WTC11 (cell line): Measurements from ENCODE around the gene HRNR. TPM values are rescaled to one million over a fixed set of nuclear protein-coding genes. Genes with fewer than 3 reads are reported as not detected.

Experiments used
- ATAC-seq: fragments of 200-7000 bp; cut with Tn5 transposase; 2 replicates; pipeline ENCODE4 v1.10.0; 2021; ENCODE audit warnings: mild to moderate bottlenecking, moderate library complexity
- CTCF ChIA-PET: fragments of 300-600 bp; sonication (Branson Sonifier 250); formaldehyde crosslinking; loops from one replicate; lab custom pipeline; 2021; ENCODE audit warnings: antibody characterized with exemption; lab: Charles Lee
- POLR2A ChIA-PET: fragments of 350-600 bp; sonication (Branson Sonifier 250); formaldehyde crosslinking; loops from one replicate; lab custom pipeline; 2021; ENCODE audit warnings: antibody characterized with exemption; lab: Charles Lee
- DNase-seq: peaks from one replicate; pipeline ENCODE4 v3.0.0; 2021; ENCODE audit warnings: low spot score
- H3K27ac Mint-ChIP-seq: 2 replicates; pipeline ENCODE4 v1.8.0; 2021; ENCODE audit warnings: mixed read lengths
- H3K27me3 Mint-ChIP-seq: 2 replicates; pipeline ENCODE4 v1.8.0; 2021; ENCODE audit warnings: low read depth, mild to moderate bottlenecking, moderate library complexity, mixed read lengths
- H3K36me3 Mint-ChIP-seq: 2 replicates; pipeline ENCODE4 v1.8.0; 2021; ENCODE audit warnings: mixed read lengths
- H3K4me1 Mint-ChIP-seq: 2 replicates; pipeline ENCODE4 v1.8.0; 2022; ENCODE audit warnings: mixed read lengths
- H3K4me3 Mint-ChIP-seq: 2 replicates; pipeline ENCODE4 v1.8.0; 2021; ENCODE audit warnings: mild to moderate bottlenecking, moderate library complexity, mixed read lengths
- H3K9me3 Mint-ChIP-seq: 2 replicates; pipeline ENCODE4 v1.8.0; 2021; ENCODE audit warnings: mixed read lengths
- ATF1 ChIP-seq: sonication (generic); formaldehyde crosslinking; IDR thresholded peaks from 2 replicates; pipeline ENCODE4 v1.8.1; 2023; ENCODE audit warnings: mild to moderate bottlenecking, moderate library complexity, missing genetic modification reagents
- CREM ChIP-seq: sonication (generic); formaldehyde crosslinking; IDR thresholded peaks from 2 replicates; pipeline ENCODE4 v1.8.1; 2022; ENCODE audit warnings: mild to moderate bottlenecking, missing genetic modification reagents, moderate library complexity
- EMX1 ChIP-seq: fragments of 250-450 bp; sonication (Bioruptor Pico); IDR thresholded peaks from 2 replicates; pipeline ENCODE4 v1.8.0; 2021; ENCODE audit warnings: mild to moderate bottlenecking
- ETV6 ChIP-seq: sonication (generic); formaldehyde crosslinking; IDR thresholded peaks from 2 replicates; pipeline ENCODE4 v1.8.1; 2022; ENCODE audit warnings: mild to moderate bottlenecking, missing genetic modification reagents
- HMGA2 ChIP-seq: fragments of 250-450 bp; sonication (Bioruptor Pico); IDR thresholded peaks from 2 replicates; pipeline ENCODE4 v1.4.0; 2021; ENCODE audit warnings: mild to moderate bottlenecking, moderate library complexity
- HMGXB4 ChIP-seq: sonication (generic); formaldehyde crosslinking; IDR thresholded peaks from 2 replicates; pipeline ENCODE4 v1.8.1; 2023; ENCODE audit warnings: mild to moderate bottlenecking, moderate library complexity, missing genetic modification reagents
- MLX ChIP-seq: sonication (generic); formaldehyde crosslinking; IDR thresholded peaks from 2 replicates; pipeline ENCODE4 v1.8.1; 2023; ENCODE audit warnings: mild to moderate bottlenecking, missing genetic modification reagents, moderate library complexity
- NFATC4 ChIP-seq: fragments of 250-450 bp; sonication (Bioruptor Pico); IDR thresholded peaks from 2 replicates; pipeline ENCODE4 v1.9.0; 2021; ENCODE audit warnings: mild to moderate bottlenecking
- NFE2L1 ChIP-seq: sonication (generic); formaldehyde crosslinking; IDR thresholded peaks from 2 replicates; pipeline ENCODE4 v1.8.1; 2023; ENCODE audit warnings: missing genetic modification reagents
- NR1H2 ChIP-seq: sonication (generic); formaldehyde crosslinking; IDR thresholded peaks from 2 replicates; pipeline ENCODE4 v1.9.0; 2021; ENCODE audit warnings: mild to moderate bottlenecking, moderate library complexity, missing genetic modification reagents
- OVOL2 ChIP-seq: fragments of 250-450 bp; sonication (Bioruptor Pico); IDR thresholded peaks from 2 replicates; pipeline ENCODE4 v1.9.0; 2021; ENCODE audit warnings: mild to moderate bottlenecking, borderline replicate concordance
- RELA ChIP-seq: sonication (generic); formaldehyde crosslinking; IDR thresholded peaks from 2 replicates; pipeline ENCODE4 v1.8.1; 2022; ENCODE audit warnings: missing genetic modification reagents, mild to moderate bottlenecking, borderline replicate concordance
- TCF7 ChIP-seq: sonication (generic); formaldehyde crosslinking; IDR thresholded peaks from 2 replicates; pipeline ENCODE4 v1.8.0; 2022; ENCODE audit warnings: mild to moderate bottlenecking, low read depth, missing genetic modification reagents, moderate library complexity
- TP53 ChIP-seq: sonication (generic); formaldehyde crosslinking; IDR thresholded peaks from 2 replicates; pipeline ENCODE4 v1.8.1; 2023; ENCODE audit warnings: mild to moderate bottlenecking, missing genetic modification reagents
- ZNF121 ChIP-seq: sonication (generic); formaldehyde crosslinking; IDR thresholded peaks from 2 replicates; pipeline ENCODE4 v1.8.0; 2023; ENCODE audit warnings: missing genetic modification reagents
- ZNF317 ChIP-seq: sonication (generic); formaldehyde crosslinking; IDR thresholded peaks from 2 replicates; pipeline ENCODE4 v1.8.1; 2023; ENCODE audit warnings: low read depth, mild to moderate bottlenecking, moderate library complexity, missing genetic modification reagents, borderline replicate concordance
- total RNA-seq: library from RNA; stranded (reverse); gene quantifications from 3 replicates; pipeline ENCODE4 v1.2.3, GENCODE V29; 2021
- TF ChIP-seq, protein P1 (sequence below): sonication (generic); formaldehyde crosslinking; IDR thresholded peaks from 2 replicates; pipeline ENCODE4 v1.8.0; 2022; ENCODE audit warnings: missing genetic modification reagents
- TF ChIP-seq, protein P2 (sequence below): sonication (generic); formaldehyde crosslinking; IDR thresholded peaks from 2 replicates; pipeline ENCODE4 v1.8.1; 2022; ENCODE audit warnings: mild to moderate bottlenecking, moderate library complexity, missing genetic modification reagents
- TF ChIP-seq, protein P3 (sequence below): sonication (generic); formaldehyde crosslinking; IDR thresholded peaks from 2 replicates; pipeline ENCODE4 v1.8.1; 2023; ENCODE audit warnings: mild to moderate bottlenecking, missing genetic modification reagents, borderline replicate concordance
- TF ChIP-seq, protein P4 (sequence below): sonication (generic); formaldehyde crosslinking; IDR thresholded peaks from 2 replicates; pipeline ENCODE4 v1.8.1; 2023; ENCODE audit warnings: mild to moderate bottlenecking, missing genetic modification reagents, moderate library complexity
- TF ChIP-seq, protein P5 (sequence below): sonication (generic); formaldehyde crosslinking; IDR thresholded peaks from 2 replicates; pipeline ENCODE4 v1.8.0; 2022; ENCODE audit warnings: mild to moderate bottlenecking, missing genetic modification reagents
- TF ChIP-seq, protein P6 (sequence below): fragments of 250-450 bp; sonication (Bioruptor Pico); IDR thresholded peaks from 2 replicates; pipeline ENCODE4 v1.9.0; 2021; ENCODE audit warnings: mild to moderate bottlenecking

The HRNR gene
- total RNA-seq, 1 experiment from 2014 or later = not detected

GRCh38 chr1:152198982-152199381 is 25.0 kb downstream of the HRNR start (continued):
- TF ChIP-seq, protein P1, sequence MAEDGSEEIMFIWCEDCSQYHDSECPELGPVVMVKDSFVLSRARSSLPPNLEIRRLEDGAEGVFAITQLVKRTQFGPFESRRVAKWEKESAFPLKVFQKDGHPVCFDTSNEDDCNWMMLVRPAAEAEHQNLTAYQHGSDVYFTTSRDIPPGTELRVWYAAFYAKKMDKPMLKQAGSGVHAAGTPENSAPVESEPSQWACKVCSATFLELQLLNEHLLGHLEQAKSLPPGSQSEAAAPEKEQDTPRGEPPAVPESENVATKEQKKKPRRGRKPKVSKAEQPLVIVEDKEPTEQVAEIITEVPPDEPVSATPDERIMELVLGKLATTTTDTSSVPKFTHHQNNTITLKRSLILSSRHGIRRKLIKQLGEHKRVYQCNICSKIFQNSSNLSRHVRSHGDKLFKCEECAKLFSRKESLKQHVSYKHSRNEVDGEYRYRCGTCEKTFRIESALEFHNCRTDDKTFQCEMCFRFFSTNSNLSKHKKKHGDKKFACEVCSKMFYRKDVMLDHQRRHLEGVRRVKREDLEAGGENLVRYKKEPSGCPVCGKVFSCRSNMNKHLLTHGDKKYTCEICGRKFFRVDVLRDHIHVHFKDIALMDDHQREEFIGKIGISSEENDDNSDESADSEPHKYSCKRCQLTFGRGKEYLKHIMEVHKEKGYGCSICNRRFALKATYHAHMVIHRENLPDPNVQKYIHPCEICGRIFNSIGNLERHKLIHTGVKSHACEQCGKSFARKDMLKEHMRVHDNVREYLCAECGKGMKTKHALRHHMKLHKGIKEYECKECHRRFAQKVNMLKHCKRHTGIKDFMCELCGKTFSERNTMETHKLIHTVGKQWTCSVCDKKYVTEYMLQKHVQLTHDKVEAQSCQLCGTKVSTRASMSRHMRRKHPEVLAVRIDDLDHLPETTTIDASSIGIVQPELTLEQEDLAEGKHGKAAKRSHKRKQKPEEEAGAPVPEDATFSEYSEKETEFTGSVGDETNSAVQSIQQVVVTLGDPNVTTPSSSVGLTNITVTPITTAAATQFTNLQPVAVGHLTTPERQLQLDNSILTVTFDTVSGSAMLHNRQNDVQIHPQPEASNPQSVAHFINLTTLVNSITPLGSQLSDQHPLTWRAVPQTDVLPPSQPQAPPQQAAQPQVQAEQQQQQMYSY (CRISPR knock-in tag) = no peak
- no peak for TF ChIP-seq NFE2L1
- TF ChIP-seq, protein P2, sequence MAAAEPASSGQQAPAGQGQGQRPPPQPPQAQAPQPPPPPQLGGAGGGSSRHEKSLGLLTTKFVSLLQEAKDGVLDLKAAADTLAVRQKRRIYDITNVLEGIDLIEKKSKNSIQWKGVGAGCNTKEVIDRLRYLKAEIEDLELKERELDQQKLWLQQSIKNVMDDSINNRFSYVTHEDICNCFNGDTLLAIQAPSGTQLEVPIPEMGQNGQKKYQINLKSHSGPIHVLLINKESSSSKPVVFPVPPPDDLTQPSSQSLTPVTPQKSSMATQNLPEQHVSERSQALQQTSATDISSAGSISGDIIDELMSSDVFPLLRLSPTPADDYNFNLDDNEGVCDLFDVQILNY (CRISPR knock-in tag) = no peak
- no peak for TF ChIP-seq TCF7
- TF ChIP-seq OVOL2 = no peak
- TF ChIP-seq ETV6 (CRISPR knock-in tag) = no peak

GRCh38 chr1:152197361-152197941 is 26.5 kb downstream of the HRNR start:
- ChIA-PET CTCF (no interaction called here), POLR2A (no interaction called here)
- no peak overlapping the region for H3K4me3 Mint-ChIP-seq
- no peak for DNase-seq
- peaks cover 9% of the 10 kb centered on the region for H3K27me3 Mint-ChIP-seq
- H3K36me3 Mint-ChIP-seq = peaks cover 52% of the 10 kb centered on the region
- peaks cover 72% of the 10 kb centered on the region for H3K9me3 Mint-ChIP-seq
- no peak for ATAC-seq
- TF ChIP-seq, protein P3, sequence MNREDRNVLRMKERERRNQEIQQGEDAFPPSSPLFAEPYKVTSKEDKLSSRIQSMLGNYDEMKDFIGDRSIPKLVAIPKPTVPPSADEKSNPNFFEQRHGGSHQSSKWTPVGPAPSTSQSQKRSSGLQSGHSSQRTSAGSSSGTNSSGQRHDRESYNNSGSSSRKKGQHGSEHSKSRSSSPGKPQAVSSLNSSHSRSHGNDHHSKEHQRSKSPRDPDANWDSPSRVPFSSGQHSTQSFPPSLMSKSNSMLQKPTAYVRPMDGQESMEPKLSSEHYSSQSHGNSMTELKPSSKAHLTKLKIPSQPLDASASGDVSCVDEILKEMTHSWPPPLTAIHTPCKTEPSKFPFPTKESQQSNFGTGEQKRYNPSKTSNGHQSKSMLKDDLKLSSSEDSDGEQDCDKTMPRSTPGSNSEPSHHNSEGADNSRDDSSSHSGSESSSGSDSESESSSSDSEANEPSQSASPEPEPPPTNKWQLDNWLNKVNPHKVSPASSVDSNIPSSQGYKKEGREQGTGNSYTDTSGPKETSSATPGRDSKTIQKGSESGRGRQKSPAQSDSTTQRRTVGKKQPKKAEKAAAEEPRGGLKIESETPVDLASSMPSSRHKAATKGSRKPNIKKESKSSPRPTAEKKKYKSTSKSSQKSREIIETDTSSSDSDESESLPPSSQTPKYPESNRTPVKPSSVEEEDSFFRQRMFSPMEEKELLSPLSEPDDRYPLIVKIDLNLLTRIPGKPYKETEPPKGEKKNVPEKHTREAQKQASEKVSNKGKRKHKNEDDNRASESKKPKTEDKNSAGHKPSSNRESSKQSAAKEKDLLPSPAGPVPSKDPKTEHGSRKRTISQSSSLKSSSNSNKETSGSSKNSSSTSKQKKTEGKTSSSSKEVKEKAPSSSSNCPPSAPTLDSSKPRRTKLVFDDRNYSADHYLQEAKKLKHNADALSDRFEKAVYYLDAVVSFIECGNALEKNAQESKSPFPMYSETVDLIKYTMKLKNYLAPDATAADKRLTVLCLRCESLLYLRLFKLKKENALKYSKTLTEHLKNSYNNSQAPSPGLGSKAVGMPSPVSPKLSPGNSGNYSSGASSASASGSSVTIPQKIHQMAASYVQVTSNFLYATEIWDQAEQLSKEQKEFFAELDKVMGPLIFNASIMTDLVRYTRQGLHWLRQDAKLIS (CRISPR knock-in tag) = no peak
- TF ChIP-seq ZNF317 (CRISPR knock-in tag) (no peak), ATF1 (no peak), EMX1 (CRISPR knock-in tag) (no peak), TCF7 (no peak), MLX (CRISPR knock-in tag) (no peak), ZNF121 (CRISPR knock-in tag) (no peak), NFATC4 (CRISPR knock-in tag) (no peak), TP53 (CRISPR knock-in tag) (no peak), HMGA2 (CRISPR knock-in tag) (no peak), CREM (CRISPR knock-in tag) (no peak), HMGXB4 (CRISPR knock-in tag) (no peak), NR1H2 (CRISPR knock-in tag) (no peak), RELA (CRISPR knock-in tag) (no peak)
- TF ChIP-seq, protein P4, sequence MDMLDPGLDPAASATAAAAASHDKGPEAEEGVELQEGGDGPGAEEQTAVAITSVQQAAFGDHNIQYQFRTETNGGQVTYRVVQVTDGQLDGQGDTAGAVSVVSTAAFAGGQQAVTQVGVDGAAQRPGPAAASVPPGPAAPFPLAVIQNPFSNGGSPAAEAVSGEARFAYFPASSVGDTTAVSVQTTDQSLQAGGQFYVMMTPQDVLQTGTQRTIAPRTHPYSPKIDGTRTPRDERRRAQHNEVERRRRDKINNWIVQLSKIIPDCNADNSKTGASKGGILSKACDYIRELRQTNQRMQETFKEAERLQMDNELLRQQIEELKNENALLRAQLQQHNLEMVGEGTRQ (CRISPR knock-in tag) = no peak
- TF ChIP-seq, protein P5, sequence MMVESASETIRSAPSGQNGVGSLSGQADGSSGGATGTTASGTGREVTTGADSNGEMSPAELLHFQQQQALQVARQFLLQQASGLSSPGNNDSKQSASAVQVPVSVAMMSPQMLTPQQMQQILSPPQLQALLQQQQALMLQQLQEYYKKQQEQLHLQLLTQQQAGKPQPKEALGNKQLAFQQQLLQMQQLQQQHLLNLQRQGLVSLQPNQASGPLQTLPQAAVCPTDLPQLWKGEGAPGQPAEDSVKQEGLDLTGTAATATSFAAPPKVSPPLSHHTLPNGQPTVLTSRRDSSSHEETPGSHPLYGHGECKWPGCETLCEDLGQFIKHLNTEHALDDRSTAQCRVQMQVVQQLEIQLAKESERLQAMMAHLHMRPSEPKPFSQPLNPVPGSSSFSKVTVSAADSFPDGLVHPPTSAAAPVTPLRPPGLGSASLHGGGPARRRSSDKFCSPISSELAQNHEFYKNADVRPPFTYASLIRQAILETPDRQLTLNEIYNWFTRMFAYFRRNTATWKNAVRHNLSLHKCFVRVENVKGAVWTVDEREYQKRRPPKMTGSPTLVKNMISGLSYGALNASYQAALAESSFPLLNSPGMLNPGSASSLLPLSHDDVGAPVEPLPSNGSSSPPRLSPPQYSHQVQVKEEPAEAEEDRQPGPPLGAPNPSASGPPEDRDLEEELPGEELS = no peak
- TF ChIP-seq, protein P6, sequence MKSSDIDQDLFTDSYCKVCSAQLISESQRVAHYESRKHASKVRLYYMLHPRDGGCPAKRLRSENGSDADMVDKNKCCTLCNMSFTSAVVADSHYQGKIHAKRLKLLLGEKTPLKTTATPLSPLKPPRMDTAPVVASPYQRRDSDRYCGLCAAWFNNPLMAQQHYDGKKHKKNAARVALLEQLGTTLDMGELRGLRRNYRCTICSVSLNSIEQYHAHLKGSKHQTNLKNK (CRISPR knock-in tag) = no peak
- no peaks in the 10 kb centered on the region for H3K4me1 Mint-ChIP-seq
- no peak overlapping the region for H3K27ac Mint-ChIP-seq
